Vagina (tissue), 2 donors: ENCODE measurements around the gene TCHP. TPM values are rescaled to one million over a fixed set of nuclear protein-coding genes. Genes with fewer than 3 reads are reported as not detected.

Source experiments
- DNase-seq, 2 donors: peaks; one replicate each; pipeline ENCODE4 v3.0.0-alpha.2; 2017; ENCODE audit errors: extremely low spot score in 2 of 2
- H3K27ac ChIP-seq: fragments of 200-600 bp; sonication (generic); one replicate; pipeline ENCODE4 v1.5.1; 2019
- H3K27me3 ChIP-seq: fragments of 200-600 bp; sonication (generic); one replicate; pipeline ENCODE4 v1.5.1; 2019
- H3K36me3 ChIP-seq, 2 donors: fragments of 200-600 bp; sonication (generic); one replicate each; pipeline ENCODE4 v1.5.1; 2017 to 2019
- H3K4me1 ChIP-seq: fragments of 200-600 bp; sonication (generic); one replicate; pipeline ENCODE4 v1.5.1; 2019
- H3K4me3 ChIP-seq, 2 donors: fragments of 200-600 bp; sonication (generic); 1 replicate in 1 of 2; 2 replicates in 1 of 2; pipeline ENCODE4 v1.5.1; 2016 to 2019
- H3K9me3 ChIP-seq: fragments of 200-600 bp; sonication (generic); one replicate; pipeline ENCODE4 v1.5.1; 2019
- CTCF ChIP-seq, 3 experiments: fragments of 450-650 bp in 2 of 3; fragments of 200-600 bp in 1 of 3; sonication (generic) in 1 of 3; IDR thresholded peaks; one replicate each; pipeline ENCODE4 v1.5.1; 2017 to 2019; ENCODE audit warnings: antibody characterized with exemption in 3 of 3, mild to moderate bottlenecking in 2 of 3, moderate library complexity in 2 of 3
- POLR2A ChIP-seq, 2 donors: fragments of 450-650 bp; IDR thresholded peaks; one replicate each; pipeline ENCODE4 v1.6.1; 2017; ENCODE audit warnings: antibody characterized with exemption in 2 of 2, mild to moderate bottlenecking in 2 of 2, moderate library complexity in 2 of 2
- POLR2AphosphoS5 ChIP-seq, 2 donors: sonication (generic); formaldehyde crosslinking; IDR thresholded peaks; one replicate each; pipeline ENCODE4 v1.9.0; 2017; ENCODE audit warnings: antibody characterized with exemption in 2 of 2, mild to moderate bottlenecking in 2 of 2, low read depth in 1 of 2; ENCODE audit not compliant: insufficient read depth in 1 of 2
- intact Hi-C: fragments of 100-400 bp; cut with DNase I; formaldehyde crosslinking; loops from one replicate; pipeline ENCODE4 v1.15.1; 2023
- total RNA-seq: library from RNA; depleted of rRNA; stranded (reverse); fragments of >200 nt; gene quantifications from one replicate; pipeline ENCODE4 v1.2.3, GENCODE V29; 2016

Gene TCHP
- total RNA-seq, 1 donor from 2014 or later, result 21.1 TPM

GRCh38 chr12:109952873-109953272 lies 52.8 kb downstream of the TCHP start:
- intact Hi-C loops, result no loop called here
- no peak overlapping the region for H3K4me3 ChIP-seq
- no peaks in the 10 kb centered on the region for H3K9me3 ChIP-seq
- DNase-seq, result no peak
- H3K4me1 ChIP-seq, result peaks cover 12% of the 10 kb centered on the region
- TF ChIP-seq CTCF (IDR thresholded peaks at IDR 0.05) (no peak), POLR2A (IDR thresholded peaks at IDR 0.05) (no peak), POLR2AphosphoS5 (IDR thresholded peaks at IDR 0.05; ENCODE audit: insufficient read depth in 1 of 2, low read depth in 1 of 2) (no peak)
- H3K27ac ChIP-seq, result no peak overlapping the region
- peaks cover 0 to 40% of the 10 kb centered on the region in 2 donors for H3K36me3 ChIP-seq
- H3K27me3 ChIP-seq, result no peaks in the 10 kb centered on the region

- TF ChIP-seq CTCF (IDR thresholded peaks at IDR 0.05), result no peak
- no peak for TF ChIP-seq POLR2AphosphoS5 (IDR thresholded peaks at IDR 0.05; ENCODE audit: insufficient read depth in 1 of 2, low read depth in 1 of 2)
- no peak for TF ChIP-seq POLR2A (IDR thresholded peaks at IDR 0.05)
- intact Hi-C loops, result no loop called here
- no peaks in the 10 kb centered on the region for H3K9me3 ChIP-seq
- H3K4me3 ChIP-seq, result no peak overlapping the region
- H3K36me3 ChIP-seq, result peaks cover 0 to 40% of the 10 kb centered on the region in 2 donors
- peaks cover 6% of the 10 kb centered on the region for H3K4me1 ChIP-seq
- H3K27ac ChIP-seq, result no peak overlapping the region
- DNase-seq, result no peak
- H3K27me3 ChIP-seq, result no peaks in the 10 kb centered on the region
Measured at GRCh38 chr12:109953656-109954055, 53.6 kb downstream of the TCHP start.

- TF ChIP-seq POLR2AphosphoS5 (IDR thresholded peaks at IDR 0.05; ENCODE audit: insufficient read depth in 1 of 2, low read depth in 1 of 2) (no peak), CTCF (IDR thresholded peaks at IDR 0.05) (no peak), POLR2A (IDR thresholded peaks at IDR 0.05) (no peak)
- no peak overlapping the region for H3K4me3 ChIP-seq
- peaks cover 0 to 56% of the 10 kb centered on the region in 2 donors for H3K36me3 ChIP-seq
- no peak overlapping the region for H3K27ac ChIP-seq
- H3K27me3 ChIP-seq, result no peaks in the 10 kb centered on the region
- H3K4me1 ChIP-seq, result no peaks in the 10 kb centered on the region
- H3K9me3 ChIP-seq, result no peaks in the 10 kb centered on the region
- no peak for DNase-seq
- intact Hi-C loops, result no loop called here
Measured at GRCh38 chr12:109958374-109958773, 58.3 kb downstream of the TCHP start.

GRCh38 chr12:109959411-109960093 lies 59.5 kb downstream of the TCHP start:
- intact Hi-C loops, result no loop called here
- Histone ChIP-seq H3K9me3 (no peaks in the 10 kb centered on the region), H3K36me3 (peaks cover 0 to 52% of the 10 kb centered on the region in 2 donors), H3K27me3 (no peaks in the 10 kb centered on the region), H3K4me1 (no peaks in the 10 kb centered on the region), H3K4me3 (no peak overlapping the region), H3K27ac (no peak overlapping the region)
- no peak for DNase-seq
- TF ChIP-seq CTCF (IDR thresholded peaks at IDR 0.05) (no peak), POLR2A (IDR thresholded peaks at IDR 0.05) (no peak), POLR2AphosphoS5 (IDR thresholded peaks at IDR 0.05; ENCODE audit: insufficient read depth in 1 of 2, low read depth in 1 of 2) (no peak)

- peaks cover 0 to 59% of the 10 kb centered on the region in 2 donors for H3K36me3 ChIP-seq
- no peaks in the 10 kb centered on the region for H3K9me3 ChIP-seq
- H3K27me3 ChIP-seq, result no peaks in the 10 kb centered on the region
- DNase-seq, result no peak
- no peak overlapping the region for H3K4me3 ChIP-seq
- H3K4me1 ChIP-seq, result no peaks in the 10 kb centered on the region
- H3K27ac ChIP-seq, result no peak overlapping the region
- TF ChIP-seq CTCF (IDR thresholded peaks at IDR 0.05) (no peak), POLR2A (IDR thresholded peaks at IDR 0.05) (no peak), POLR2AphosphoS5 (IDR thresholded peaks at IDR 0.05; ENCODE audit: insufficient read depth in 1 of 2, low read depth in 1 of 2) (no peak)
- intact Hi-C loops, result no loop called here
Measured at GRCh38 chr12:109961201-109961600, 61.1 kb downstream of the TCHP start.
